ENCODE results near the gene KRT33B.

KRT33B gene

DNA sequence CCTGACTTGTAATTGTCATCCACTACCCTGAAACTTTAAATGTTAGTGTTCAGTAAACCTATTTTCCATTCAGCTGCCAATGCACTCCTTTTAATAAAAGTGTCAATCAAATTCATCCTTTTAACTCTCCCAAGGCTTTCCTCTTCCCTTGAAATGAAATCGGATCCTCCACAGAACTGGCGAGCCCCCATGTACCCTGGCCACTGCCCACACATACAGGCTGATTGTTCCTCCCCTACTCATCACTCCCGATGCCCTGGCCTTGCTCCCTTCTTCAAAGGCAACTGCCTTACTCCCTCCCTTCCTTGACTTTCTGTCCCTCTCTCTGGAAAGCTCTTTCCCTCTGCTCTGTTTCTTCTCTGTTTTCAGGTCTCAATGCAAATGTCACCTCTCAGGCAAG lies 26.6 kb downstream of the KRT33B start:
- no peak for TF ChIP-seq ZFP30 (CRISPR knock-in tag; IDR thresholded peaks at IDR 0.05)
- TF ChIP-seq PPARA (CRISPR knock-in tag; IDR thresholded peaks at IDR 0.05; ENCODE audit: borderline replicate concordance): no peak
- TF ChIP-seq ZC3H10 (CRISPR knock-in tag; IDR thresholded peaks at IDR 0.05): no peak
- TF ChIP-seq, protein P1, sequence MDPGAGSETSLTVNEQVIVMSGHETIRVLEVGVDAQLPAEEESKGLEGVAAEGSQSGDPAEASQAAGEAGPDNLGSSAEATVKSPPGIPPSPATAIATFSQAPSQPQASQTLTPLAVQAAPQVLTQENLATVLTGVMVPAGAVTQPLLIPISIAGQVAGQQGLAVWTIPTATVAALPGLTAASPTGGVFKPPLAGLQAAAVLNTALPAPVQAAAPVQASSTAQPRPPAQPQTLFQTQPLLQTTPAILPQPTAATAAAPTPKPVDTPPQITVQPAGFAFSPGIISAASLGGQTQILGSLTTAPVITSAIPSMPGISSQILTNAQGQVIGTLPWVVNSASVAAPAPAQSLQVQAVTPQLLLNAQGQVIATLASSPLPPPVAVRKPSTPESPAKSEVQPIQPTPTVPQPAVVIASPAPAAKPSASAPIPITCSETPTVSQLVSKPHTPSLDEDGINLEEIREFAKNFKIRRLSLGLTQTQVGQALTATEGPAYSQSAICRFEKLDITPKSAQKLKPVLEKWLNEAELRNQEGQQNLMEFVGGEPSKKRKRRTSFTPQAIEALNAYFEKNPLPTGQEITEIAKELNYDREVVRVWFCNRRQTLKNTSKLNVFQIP (CRISPR knock-in tag; IDR thresholded peaks at IDR 0.05; ENCODE audit: borderline replicate concordance, low read depth): no peak
- no peak for TF ChIP-seq RARB (CRISPR knock-in tag; IDR thresholded peaks at IDR 0.05)
- no peak for TF ChIP-seq ISL1 (CRISPR knock-in tag; IDR thresholded peaks at IDR 0.05)
- no peak for TF ChIP-seq SNAI2 (CRISPR knock-in tag; IDR thresholded peaks at IDR 0.05)
- no peak for TF ChIP-seq CSDC2 (CRISPR knock-in tag; IDR thresholded peaks at IDR 0.05)
- TF ChIP-seq ZNF565 (CRISPR knock-in tag; conservative IDR thresholded peaks at IDR 0.05; ENCODE audit: low read depth): no peak
- TF ChIP-seq ZNF8 (CRISPR knock-in tag; IDR thresholded peaks at IDR 0.05): no peak
- ATAC-seq: no peak

DNA sequence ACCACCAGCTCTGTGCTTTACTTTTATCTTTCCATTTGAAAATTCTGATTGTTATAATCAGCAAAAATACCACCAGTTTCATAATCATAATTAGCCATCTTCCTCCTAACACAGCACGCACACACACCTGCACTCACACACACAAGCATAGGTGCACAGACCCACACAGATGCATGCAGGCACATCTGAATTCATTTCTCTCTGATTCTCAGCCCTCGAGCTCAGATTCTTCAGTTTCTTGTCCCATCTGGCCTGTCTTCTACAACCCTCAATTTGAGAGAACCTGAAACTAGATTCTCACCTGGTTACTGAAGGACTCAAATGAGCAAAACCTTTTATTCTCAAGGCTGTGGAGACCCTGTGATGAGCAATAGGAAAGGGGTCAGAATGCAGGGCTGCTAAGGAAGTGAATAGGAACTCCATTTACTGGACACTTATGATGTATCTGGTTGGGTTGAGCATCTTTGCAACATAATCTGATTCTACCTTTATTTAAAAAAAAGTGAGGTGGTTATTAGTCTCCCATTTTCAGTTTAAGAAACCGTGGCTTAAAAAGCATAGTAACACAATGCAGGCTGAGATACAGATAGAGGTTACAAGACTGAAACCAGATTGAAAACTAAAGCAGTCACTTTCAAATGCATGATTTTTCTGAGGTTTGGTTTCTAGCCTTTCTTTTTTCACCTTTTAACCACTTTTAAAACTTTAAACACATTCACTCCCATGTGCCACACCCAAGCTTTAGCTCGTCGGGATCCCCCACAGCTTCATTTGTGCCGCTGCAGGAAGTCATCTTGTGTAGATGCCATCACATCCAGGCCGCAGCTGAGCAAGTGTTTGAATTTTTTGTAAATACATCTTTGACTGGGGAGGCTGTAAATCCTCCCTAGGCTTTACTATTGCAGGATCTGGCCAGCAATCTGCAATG lies 28.4 kb downstream of the KRT33B start:
- TF ChIP-seq TCF4 (CRISPR knock-in tag; IDR thresholded peaks at IDR 0.05; ENCODE audit: borderline replicate concordance) (no peak), OSR1 (CRISPR knock-in tag; IDR thresholded peaks at IDR 0.05) (no peak), PPARA (CRISPR knock-in tag; IDR thresholded peaks at IDR 0.05; ENCODE audit: borderline replicate concordance) (no peak), GLIS3 (CRISPR knock-in tag; IDR thresholded peaks at IDR 0.05) (no peak)
- ATAC-seq: no peak

DNA sequence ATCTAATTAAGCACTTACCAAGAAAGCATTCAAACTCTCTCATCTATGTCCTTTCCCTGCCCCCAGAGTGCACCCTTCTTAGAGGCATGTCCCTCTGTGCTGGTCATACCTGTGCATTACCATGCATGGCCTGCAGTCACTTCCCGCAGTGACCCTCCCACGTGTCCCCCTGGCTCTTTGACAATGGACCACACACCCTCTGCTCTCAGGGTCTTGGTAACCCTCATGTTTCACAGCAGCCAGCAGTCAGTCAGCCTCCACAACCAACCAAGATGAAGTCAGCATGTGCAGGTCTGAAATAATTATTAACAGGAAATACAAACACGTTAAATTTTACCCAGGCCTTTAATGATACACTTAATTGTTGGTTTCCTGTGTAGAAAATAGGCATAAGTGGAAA lies 29.1 kb downstream of the KRT33B start:
- TF ChIP-seq RARB (CRISPR knock-in tag; IDR thresholded peaks at IDR 0.05) (no peak), TOX (CRISPR knock-in tag; IDR thresholded peaks at IDR 0.05; ENCODE audit: borderline replicate concordance) (no peak), ZFP30 (CRISPR knock-in tag; IDR thresholded peaks at IDR 0.05) (no peak), ZNF8 (CRISPR knock-in tag; IDR thresholded peaks at IDR 0.05) (no peak), ZC3H10 (CRISPR knock-in tag; IDR thresholded peaks at IDR 0.05) (no peak), ISL1 (CRISPR knock-in tag; IDR thresholded peaks at IDR 0.05) (no peak), ARNTL (CRISPR knock-in tag; IDR thresholded peaks at IDR 0.05; ENCODE audit: borderline replicate concordance, low read depth) (no peak), ZNF70 (CRISPR knock-in tag; IDR thresholded peaks at IDR 0.05) (no peak), CSDC2 (CRISPR knock-in tag; IDR thresholded peaks at IDR 0.05) (no peak), PPARA (CRISPR knock-in tag; IDR thresholded peaks at IDR 0.05; ENCODE audit: borderline replicate concordance) (no peak), SNAI2 (CRISPR knock-in tag; IDR thresholded peaks at IDR 0.05) (no peak), TCF4 (CRISPR knock-in tag; IDR thresholded peaks at IDR 0.05; ENCODE audit: borderline replicate concordance) (no peak), ZNF565 (CRISPR knock-in tag; conservative IDR thresholded peaks at IDR 0.05; ENCODE audit: low read depth) (no peak), ESRRG (CRISPR knock-in tag; IDR thresholded peaks at IDR 0.05) (no peak), ZFP3 (CRISPR knock-in tag; IDR thresholded peaks at IDR 0.05) (no peak), OSR1 (CRISPR knock-in tag; IDR thresholded peaks at IDR 0.05) (no peak)
- TF ChIP-seq, protein P2, sequence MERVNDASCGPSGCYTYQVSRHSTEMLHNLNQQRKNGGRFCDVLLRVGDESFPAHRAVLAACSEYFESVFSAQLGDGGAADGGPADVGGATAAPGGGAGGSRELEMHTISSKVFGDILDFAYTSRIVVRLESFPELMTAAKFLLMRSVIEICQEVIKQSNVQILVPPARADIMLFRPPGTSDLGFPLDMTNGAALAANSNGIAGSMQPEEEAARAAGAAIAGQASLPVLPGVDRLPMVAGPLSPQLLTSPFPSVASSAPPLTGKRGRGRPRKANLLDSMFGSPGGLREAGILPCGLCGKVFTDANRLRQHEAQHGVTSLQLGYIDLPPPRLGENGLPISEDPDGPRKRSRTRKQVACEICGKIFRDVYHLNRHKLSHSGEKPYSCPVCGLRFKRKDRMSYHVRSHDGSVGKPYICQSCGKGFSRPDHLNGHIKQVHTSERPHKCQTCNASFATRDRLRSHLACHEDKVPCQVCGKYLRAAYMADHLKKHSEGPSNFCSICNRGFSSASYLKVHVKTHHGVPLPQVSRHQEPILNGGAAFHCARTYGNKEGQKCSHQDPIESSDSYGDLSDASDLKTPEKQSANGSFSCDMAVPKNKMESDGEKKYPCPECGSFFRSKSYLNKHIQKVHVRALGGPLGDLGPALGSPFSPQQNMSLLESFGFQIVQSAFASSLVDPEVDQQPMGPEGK (CRISPR knock-in tag; IDR thresholded peaks at IDR 0.05; ENCODE audit: borderline replicate concordance): no peak
- TF ChIP-seq, protein P1 (CRISPR knock-in tag; IDR thresholded peaks at IDR 0.05; ENCODE audit: borderline replicate concordance, low read depth): no peak
- TF ChIP-seq, protein P3, sequence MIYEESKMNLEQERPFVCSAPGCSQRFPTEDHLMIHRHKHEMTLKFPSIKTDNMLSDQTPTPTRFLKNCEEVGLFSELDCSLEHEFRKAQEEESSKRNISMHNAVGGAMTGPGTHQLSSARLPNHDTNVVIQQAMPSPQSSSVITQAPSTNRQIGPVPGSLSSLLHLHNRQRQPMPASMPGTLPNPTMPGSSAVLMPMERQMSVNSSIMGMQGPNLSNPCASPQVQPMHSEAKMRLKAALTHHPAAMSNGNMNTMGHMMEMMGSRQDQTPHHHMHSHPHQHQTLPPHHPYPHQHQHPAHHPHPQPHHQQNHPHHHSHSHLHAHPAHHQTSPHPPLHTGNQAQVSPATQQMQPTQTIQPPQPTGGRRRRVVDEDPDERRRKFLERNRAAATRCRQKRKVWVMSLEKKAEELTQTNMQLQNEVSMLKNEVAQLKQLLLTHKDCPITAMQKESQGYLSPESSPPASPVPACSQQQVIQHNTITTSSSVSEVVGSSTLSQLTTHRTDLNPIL (CRISPR knock-in tag; IDR thresholded peaks at IDR 0.05; ENCODE audit: low read depth): no peak
- TF ChIP-seq, protein P4, sequence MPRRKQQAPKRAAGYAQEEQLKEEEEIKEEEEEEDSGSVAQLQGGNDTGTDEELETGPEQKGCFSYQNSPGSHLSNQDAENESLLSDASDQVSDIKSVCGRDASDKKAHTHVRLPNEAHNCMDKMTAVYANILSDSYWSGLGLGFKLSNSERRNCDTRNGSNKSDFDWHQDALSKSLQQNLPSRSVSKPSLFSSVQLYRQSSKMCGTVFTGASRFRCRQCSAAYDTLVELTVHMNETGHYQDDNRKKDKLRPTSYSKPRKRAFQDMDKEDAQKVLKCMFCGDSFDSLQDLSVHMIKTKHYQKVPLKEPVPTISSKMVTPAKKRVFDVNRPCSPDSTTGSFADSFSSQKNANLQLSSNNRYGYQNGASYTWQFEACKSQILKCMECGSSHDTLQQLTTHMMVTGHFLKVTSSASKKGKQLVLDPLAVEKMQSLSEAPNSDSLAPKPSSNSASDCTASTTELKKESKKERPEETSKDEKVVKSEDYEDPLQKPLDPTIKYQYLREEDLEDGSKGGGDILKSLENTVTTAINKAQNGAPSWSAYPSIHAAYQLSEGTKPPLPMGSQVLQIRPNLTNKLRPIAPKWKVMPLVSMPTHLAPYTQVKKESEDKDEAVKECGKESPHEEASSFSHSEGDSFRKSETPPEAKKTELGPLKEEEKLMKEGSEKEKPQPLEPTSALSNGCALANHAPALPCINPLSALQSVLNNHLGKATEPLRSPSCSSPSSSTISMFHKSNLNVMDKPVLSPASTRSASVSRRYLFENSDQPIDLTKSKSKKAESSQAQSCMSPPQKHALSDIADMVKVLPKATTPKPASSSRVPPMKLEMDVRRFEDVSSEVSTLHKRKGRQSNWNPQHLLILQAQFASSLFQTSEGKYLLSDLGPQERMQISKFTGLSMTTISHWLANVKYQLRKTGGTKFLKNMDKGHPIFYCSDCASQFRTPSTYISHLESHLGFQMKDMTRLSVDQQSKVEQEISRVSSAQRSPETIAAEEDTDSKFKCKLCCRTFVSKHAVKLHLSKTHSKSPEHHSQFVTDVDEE (CRISPR knock-in tag; IDR thresholded peaks at IDR 0.05): no peak
- no peak for ATAC-seq

Measured in SK-N-SH treated with all-trans-retinoic acid at 6 μM for 48 hours (cell line).